Measurements from ENCODE around the gene ARIH2. TPM values are rescaled to one million over a fixed set of nuclear protein-coding genes. Genes with fewer than 3 reads are reported as not detected.

ARIH2 gene
- total and polyA plus RNA-seq, 8 donors = 29.8 to 202 (median 51.5) TPM

- H3K9me3 ChIP-seq = no peaks in the 10 kb centered on the region
- peak in 5 of 7 experiments; percentile 86 to 96 (median 95) for TF ChIP-seq CTCF (IDR thresholded peaks at IDR 0.05)
- TF ChIP-seq EP300 (IDR thresholded peaks at IDR 0.05) = no peak
- peak in 2 of 4 donors; percentile 61 to 89 for TF ChIP-seq POLR2A (IDR thresholded peaks at IDR 0.05)
- TF ChIP-seq POLR2AphosphoS5 (IDR thresholded peaks at IDR 0.05) = peak; percentile 86 to 97 (median 96)
- intact Hi-C loops (cut with DNase I; ENCODE audit: low total_unique reads) = no loop called here
- WGBS, 5 donors = 0 to 1% (median 0%) methylated on average over 21 to 83 of the region's 83 CpGs
- H3K27me3 ChIP-seq = no peaks in the 10 kb centered on the region
- peak within 1 kb of the TSS; percentile 77 to 94 (median 85) for H3K4me3 ChIP-seq
- DNase-seq = peak; percentile 95 to 98
- peak within 1 kb of the TSS; percentile 98 to 100 (median 99) for H3K27ac ChIP-seq
- H3K4me1 ChIP-seq = peaks cover 42 to 74% (median 74%) of the 10 kb centered on the region in 4 donors
- peaks cover 36 to 43% (median 42%) of the 10 kb centered on the region in 4 donors for H3K36me3 ChIP-seq
These were observed 103.4 kb downstream of the ARIH2 start, which contains the start of gene NDUFAF3 for GRCh38 chr3:49021813-49022687. Gene NDUFAF3 (plus strand): TSS chr3:49022121. CDS start chr3:49022145, 24 bp downstream.

- peaks cover 36 to 48% (median 46%) of the 10 kb centered on the region in 4 donors for H3K36me3 ChIP-seq
- TF ChIP-seq EP300 (IDR thresholded peaks at IDR 0.05) (no peak), CTCF (IDR thresholded peaks at IDR 0.05) (no peak), POLR2AphosphoS5 (IDR thresholded peaks at IDR 0.05) (no peak), POLR2A (IDR thresholded peaks at IDR 0.05) (no peak)
These were observed 104.1 kb downstream of the ARIH2 start for GRCh38 chr3:49022688-49023171.

GRCh38 chr3:49023775-49024174 lies 105.1 kb downstream of the ARIH2 start:
- peaks cover 40 to 79% (median 71%) of the 10 kb centered on the region in 4 donors for H3K4me1 ChIP-seq
- 85 to 93% (median 88%) methylated on average over 4 of the region's 4 CpGs for WGBS, 5 donors
- H3K36me3 ChIP-seq = peaks cover 36 to 48% (median 46%) of the 10 kb centered on the region in 4 donors
- intact Hi-C loops (cut with DNase I; ENCODE audit: low total_unique reads) = no loop called here
- H3K4me3 ChIP-seq = peak overlapping the region in 1 of 4 donors; percentile 94
- no peaks in the 10 kb centered on the region for H3K27me3 ChIP-seq
- H3K9me3 ChIP-seq = no peaks in the 10 kb centered on the region
- TF ChIP-seq CTCF (IDR thresholded peaks at IDR 0.05) (no peak), POLR2A (IDR thresholded peaks at IDR 0.05) (no peak), EP300 (IDR thresholded peaks at IDR 0.05) (no peak), POLR2AphosphoS5 (IDR thresholded peaks at IDR 0.05) (no peak)
- no peak overlapping the region for H3K27ac ChIP-seq
- DNase-seq = peak in 1 of 2 donors; percentile 5

More at GRCh38 chr3:49022688-49023171, 104.1 kb downstream of the ARIH2 start:
- Histone ChIP-seq H3K27ac (peak overlapping the region; percentile 98 to 100 (median 99)), H3K4me3 (peak overlapping the region; percentile 77 to 94 (median 85)), H3K4me1 (peaks cover 35 to 73% (median 68%) of the 10 kb centered on the region in 4 donors), H3K9me3 (no peaks in the 10 kb centered on the region), H3K27me3 (no peaks in the 10 kb centered on the region)
- WGBS, 5 donors = 5 to 24% (median 11%) methylated on average over 6 to 12 of the region's 12 CpGs
- DNase-seq = peak in 1 of 2 donors; percentile 36
- intact Hi-C loops (cut with DNase I; ENCODE audit: low total_unique reads) = no loop called here

- Histone ChIP-seq H3K9me3 (no peaks in the 10 kb centered on the region), H3K4me1 (peaks cover 37 to 79% (median 70%) of the 10 kb centered on the region in 4 donors), H3K27me3 (no peaks in the 10 kb centered on the region), H3K36me3 (peaks cover 36 to 48% (median 46%) of the 10 kb centered on the region in 4 donors), H3K27ac (no peak overlapping the region), H3K4me3 (no peak overlapping the region)
- no peak for DNase-seq
- TF ChIP-seq EP300 (IDR thresholded peaks at IDR 0.05) (no peak), CTCF (IDR thresholded peaks at IDR 0.05) (no peak), POLR2A (IDR thresholded peaks at IDR 0.05) (no peak), POLR2AphosphoS5 (IDR thresholded peaks at IDR 0.05) (no peak)
- 63 to 78% (median 69%) methylated on average over 5 of the region's 5 CpGs for WGBS, 5 donors
- intact Hi-C loops (cut with DNase I; ENCODE audit: low total_unique reads) = no loop called here
These were observed 105.8 kb downstream of the ARIH2 start for GRCh38 chr3:49024449-49024848.

All from stomach (tissue), 9 donors.